ENCODE data around the gene FAM53A.

DNA sequence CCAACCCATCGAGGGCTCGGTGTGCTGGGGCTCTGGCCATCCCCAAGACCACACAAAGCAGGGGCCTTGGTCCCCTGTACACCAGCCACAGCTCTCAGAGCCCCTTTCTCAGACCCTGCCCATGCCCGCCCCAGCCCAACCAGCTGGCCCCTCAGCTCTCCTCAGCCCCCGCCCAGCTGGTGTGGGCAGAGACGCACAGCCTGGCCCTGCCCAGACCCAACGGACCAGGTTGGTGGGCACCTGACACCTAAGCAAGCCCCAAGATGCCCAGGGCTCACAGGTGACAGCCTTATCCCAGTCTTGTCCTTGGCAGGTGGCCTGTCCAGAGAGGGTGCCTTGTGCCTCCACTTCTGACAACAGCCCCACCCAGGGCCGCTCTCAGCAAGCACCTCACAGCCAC is 42.4 kb downstream of the FAM53A start:
- no peak for TF ChIP-seq GATA3 (IDR thresholded peaks at IDR 0.05; ENCODE audit: low read depth, low read length)
- no peak for TF ChIP-seq GATA2 (IDR thresholded peaks at IDR 0.05; ENCODE audit: low read depth, low read length)
